OCI-LY7 (cell line): ENCODE results near the gene PHRF1.

Experiments used
- CTCF ChIP-seq: fragments of 200-600 bp; sonication (generic); conservative IDR thresholded peaks from 2 replicates; pipeline ENCODE4 v1.5.1; 2014; ENCODE audit warnings: mild to moderate bottlenecking, antibody characterized with exemption, low read length, moderate library complexity, mixed read lengths
- EZH2phosphoT487 ChIP-seq: fragments of 200-600 bp; sonication (generic); IDR thresholded peaks from 2 replicates; pipeline ENCODE4 v1.6.1; 2018; ENCODE audit warnings: low read depth, borderline replicate concordance, mild to moderate bottlenecking, mixed run types, antibody characterized with exemption, low read length, moderate library complexity, mixed read lengths

GRCh38 chr11:645536-645935 is 69.3 kb downstream of the PHRF1 start:
- TF ChIP-seq CTCF = no peak
- TF ChIP-seq EZH2phosphoT487 = no peak
